Tibial artery (tissue), 4 donors: ENCODE results near the gene CNTROB.

Source experiments
- DNase-seq, 2 donors: peaks; one replicate each; pipeline ENCODE4 v3.0.0-alpha.2; 2019
- H3K27ac ChIP-seq, 2 donors: fragments of 200-600 bp; sonication (generic) in 1 of 2; 1 replicate in 1 of 2; 2 replicates in 1 of 2; pipeline ENCODE4 v1.5.1; 2018 to 2019; ENCODE audit warnings: mild to moderate bottlenecking in 1 of 2
- H3K27me3 ChIP-seq, 2 donors: fragments of 200-600 bp; sonication (generic) in 1 of 2; one replicate each; pipeline versions ENCODE4 v1.5.1 to v1.6.0; 2016 to 2019
- H3K36me3 ChIP-seq, 3 donors: fragments of 200-600 bp; sonication (generic) in 2 of 3; one replicate each; pipeline ENCODE4 v1.5.1; 2016 to 2019; ENCODE audit warnings: mild to moderate bottlenecking in 2 of 3
- H3K4me1 ChIP-seq, 4 donors: fragments of 200-600 bp; sonication (generic) in 2 of 4; 1 replicate in 3 of 4; 2 replicates in 1 of 4; pipeline ENCODE4 v1.5.1; 2016 to 2019
- H3K4me3 ChIP-seq, 2 donors: fragments of 200-600 bp; sonication (generic) in 1 of 2; 1 replicate in 1 of 2; 2 replicates in 1 of 2; pipeline ENCODE4 v1.5.1; 2018 to 2019; ENCODE audit warnings: mild to moderate bottlenecking in 2 of 2
- H3K9me3 ChIP-seq, 3 donors: fragments of 200-600 bp; sonication (generic) in 1 of 3; one replicate each; pipeline ENCODE4 v1.5.1; 2016 to 2019
- CTCF ChIP-seq, 2 experiments: fragments of 200-600 bp in 1 of 2; fragments of 450-650 bp in 1 of 2; IDR thresholded peaks; one replicate each; pipeline ENCODE4 v1.5.1; 2017 to 2019; ENCODE audit warnings: antibody characterized with exemption in 2 of 2, mild to moderate bottlenecking in 1 of 2, moderate library complexity in 1 of 2
- intact Hi-C: fragments of 100-400 bp; cut with DNase I; formaldehyde crosslinking; loops from one replicate; pipeline ENCODE4 v1.15.0; 2023; ENCODE audit warnings: low total_unique reads

Gene CNTROB

GRCh38 chr17:7971651-7972050 lies 39.6 kb downstream of the CNTROB start:
- no peaks in the 10 kb centered on the region for H3K36me3 ChIP-seq
- peaks cover 0 to 22% (median 17%) of the 10 kb centered on the region in 3 donors for H3K9me3 ChIP-seq
- H3K27ac ChIP-seq: no peak overlapping the region
- DNase-seq: no peak
- H3K4me1 ChIP-seq: no peaks in the 10 kb centered on the region
- intact Hi-C loops: no loop called here
- peaks cover 0 to 29% of the 10 kb centered on the region in 2 donors for H3K27me3 ChIP-seq
- no peak overlapping the region for H3K4me3 ChIP-seq
- TF ChIP-seq CTCF (IDR thresholded peaks at IDR 0.05): no peak

GRCh38 chr17:7972131-7972785 lies 40.3 kb downstream of the CNTROB start:
- no peak for DNase-seq
- intact Hi-C loops: no loop called here
- Histone ChIP-seq H3K27ac (no peak overlapping the region), H3K4me1 (no peaks in the 10 kb centered on the region), H3K4me3 (no peak overlapping the region), H3K9me3 (peaks cover 0 to 22% (median 17%) of the 10 kb centered on the region in 3 donors), H3K27me3 (peaks cover 0 to 29% of the 10 kb centered on the region in 2 donors), H3K36me3 (no peaks in the 10 kb centered on the region)
- TF ChIP-seq CTCF (IDR thresholded peaks at IDR 0.05): no peak

- H3K4me3 ChIP-seq: no peak overlapping the region
- no peak for TF ChIP-seq CTCF (IDR thresholded peaks at IDR 0.05)
- H3K36me3 ChIP-seq: no peaks in the 10 kb centered on the region
- intact Hi-C loops: no loop called here
- no peaks in the 10 kb centered on the region for H3K4me1 ChIP-seq
- H3K9me3 ChIP-seq: peaks cover 0 to 22% (median 17%) of the 10 kb centered on the region in 3 donors
- H3K27ac ChIP-seq: no peak overlapping the region
- DNase-seq: no peak
- H3K27me3 ChIP-seq: peaks cover 0 to 23% of the 10 kb centered on the region in 2 donors
These were observed 42.7 kb downstream of the CNTROB start for GRCh38 chr17:7974638-7975131.

- intact Hi-C loops: no loop called here
- Histone ChIP-seq H3K4me1 (no peaks in the 10 kb centered on the region), H3K4me3 (no peak overlapping the region), H3K9me3 (peaks cover 0 to 22% (median 17%) of the 10 kb centered on the region in 3 donors), H3K36me3 (no peaks in the 10 kb centered on the region), H3K27me3 (peaks cover 0 to 24% of the 10 kb centered on the region in 2 donors), H3K27ac (no peak overlapping the region)
- no peak for DNase-seq
- TF ChIP-seq CTCF (IDR thresholded peaks at IDR 0.05): no peak
These were observed 45.0 kb downstream of the CNTROB start for GRCh38 chr17:7977039-7977438.

- Histone ChIP-seq H3K4me1 (no peaks in the 10 kb centered on the region), H3K36me3 (no peaks in the 10 kb centered on the region), H3K27ac (no peak overlapping the region), H3K4me3 (no peak overlapping the region), H3K27me3 (peaks cover 0 to 25% of the 10 kb centered on the region in 2 donors), H3K9me3 (peaks cover 0 to 22% (median 17%) of the 10 kb centered on the region in 3 donors)
- DNase-seq: no peak
- intact Hi-C loops: no loop called here
- no peak for TF ChIP-seq CTCF (IDR thresholded peaks at IDR 0.05)
These were observed 45.8 kb downstream of the CNTROB start for GRCh38 chr17:7977805-7978204.
